NCI-H2107 treated with DMSO at 0.1 percent for 48 hours (cell line): Measurements from ENCODE around the gene CCDC6.
"Not testable (repeated sequence)": the region's sequence is repeated elsewhere in the genome, so short reads cannot be mapped to it uniquely, and the experiment has no call there.

Experiments
- DNase-seq: peaks from one replicate; lab custom pipeline; 2025; ENCODE audit not compliant: unreplicated experiment; lab: John Stamatoyannopoulos, UW

The CCDC6 gene

DNA sequence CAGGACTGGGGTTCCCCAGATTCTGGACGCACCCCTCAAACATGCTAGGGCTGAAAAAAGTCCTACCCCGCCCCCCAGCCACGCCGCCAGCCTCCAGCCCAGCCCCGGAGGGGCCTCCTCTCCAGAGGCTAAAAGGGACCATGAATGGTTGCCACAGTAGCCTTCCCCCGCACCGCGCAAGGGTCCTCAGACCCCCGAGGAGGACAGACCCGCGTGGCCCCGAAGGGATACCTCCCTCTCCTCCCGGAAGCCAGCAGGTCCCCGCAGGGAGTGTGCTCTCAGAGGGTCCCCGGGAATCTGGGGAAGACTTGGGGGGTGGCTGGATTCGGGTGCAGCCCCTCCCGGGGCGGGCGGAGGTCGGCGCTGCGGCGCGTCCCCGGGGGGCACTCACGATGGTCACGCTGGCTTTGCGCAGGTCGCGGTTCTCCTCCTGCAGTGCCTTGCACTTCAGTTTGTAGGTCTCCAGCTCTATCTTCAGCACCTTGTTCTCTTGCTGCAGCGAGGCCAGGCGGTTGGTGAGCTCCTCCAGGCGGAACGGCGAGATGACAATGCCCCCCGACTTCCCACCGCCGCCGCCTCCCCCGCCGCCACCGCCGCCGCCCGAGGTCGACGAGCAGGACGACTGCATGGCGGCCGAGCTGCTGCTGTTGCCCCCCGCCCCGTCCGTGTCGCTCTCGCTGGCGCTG, 482 bp downstream of the CCDC6 start:
- no peak for DNase-seq

DNA sequence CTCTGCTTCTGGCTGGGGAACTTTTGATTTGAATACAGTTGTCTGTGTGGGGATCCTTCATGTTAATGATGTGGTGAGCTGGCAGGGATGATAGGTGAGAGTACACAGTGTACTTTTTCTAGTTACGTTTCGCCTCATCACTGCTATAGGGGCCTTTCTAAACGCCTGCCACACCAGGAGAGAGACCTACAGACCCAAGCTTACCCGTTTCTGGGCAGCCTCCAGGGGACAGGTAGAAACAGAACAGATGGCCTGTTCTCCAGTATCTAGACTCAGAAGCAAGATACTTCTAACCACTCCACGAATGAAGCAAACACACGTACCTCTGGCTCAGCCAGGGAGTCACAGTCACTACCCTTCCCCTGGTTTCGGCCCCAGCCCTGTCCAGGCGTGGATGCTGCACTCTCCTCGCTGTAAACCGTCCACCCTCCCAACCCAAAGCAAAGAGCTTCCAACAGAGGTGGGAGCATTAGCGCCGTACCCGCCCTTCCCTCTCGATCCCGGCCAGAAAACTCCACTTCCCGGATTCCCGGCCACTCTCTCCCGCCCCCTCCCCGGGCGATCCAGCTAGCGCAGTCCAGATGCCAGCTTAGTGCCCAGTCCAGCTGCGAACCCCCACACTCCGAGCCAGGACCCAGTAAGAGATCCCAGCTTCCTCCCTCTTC, 1.2 kb downstream of the CCDC6 start:
- DNase-seq = no peak

DNA sequence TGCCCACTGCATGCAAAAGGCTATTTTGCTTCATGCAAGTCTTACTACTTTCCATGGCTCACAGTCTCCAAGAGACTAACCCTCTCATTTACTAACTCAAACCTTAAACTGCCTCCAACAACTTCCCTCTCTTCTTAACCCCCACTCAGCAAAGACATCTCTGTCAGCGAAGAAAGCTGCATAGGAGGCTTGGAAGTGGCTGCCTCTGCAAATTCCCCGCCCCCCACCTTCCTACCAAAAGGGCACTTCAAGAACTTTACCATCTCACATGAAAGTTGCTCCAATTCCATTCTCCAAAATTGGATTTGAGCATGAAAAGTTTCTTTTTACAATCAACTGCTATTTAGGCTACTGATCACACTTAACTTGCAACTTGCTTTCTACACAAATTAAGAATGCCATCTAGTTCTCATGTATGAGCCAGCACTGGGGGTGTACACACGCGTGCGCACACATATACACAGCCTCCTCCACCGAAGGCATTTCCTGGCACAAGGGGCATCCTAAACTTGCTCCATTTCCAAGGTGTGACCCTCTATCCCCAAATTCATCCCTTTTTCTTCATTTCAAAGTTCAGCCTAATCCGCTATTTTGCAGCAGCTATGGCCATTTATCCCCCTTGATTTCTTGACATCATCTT, 1.8 kb downstream of the CCDC6 start:
- DNase-seq = no peak

DNA sequence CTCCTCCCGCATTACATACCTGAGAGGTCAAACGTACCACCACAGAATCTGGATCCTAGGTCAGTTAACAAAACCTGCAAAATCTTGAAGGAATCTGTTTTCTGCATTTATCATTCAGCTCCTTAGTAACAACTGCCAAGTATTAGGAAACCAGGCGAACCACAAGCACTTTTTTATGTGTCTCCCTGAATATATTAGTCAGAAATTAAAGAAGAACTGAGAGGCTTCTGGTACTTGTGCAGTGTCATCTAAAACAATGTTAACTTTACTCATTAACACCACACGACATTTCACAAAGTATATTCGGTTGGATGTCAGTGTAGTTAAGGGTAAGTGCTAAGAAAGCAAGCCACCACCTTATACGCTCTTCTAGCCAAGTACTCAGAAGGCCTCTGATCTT, 2.5 kb downstream of the CCDC6 start:
- DNase-seq = no peak

DNA sequence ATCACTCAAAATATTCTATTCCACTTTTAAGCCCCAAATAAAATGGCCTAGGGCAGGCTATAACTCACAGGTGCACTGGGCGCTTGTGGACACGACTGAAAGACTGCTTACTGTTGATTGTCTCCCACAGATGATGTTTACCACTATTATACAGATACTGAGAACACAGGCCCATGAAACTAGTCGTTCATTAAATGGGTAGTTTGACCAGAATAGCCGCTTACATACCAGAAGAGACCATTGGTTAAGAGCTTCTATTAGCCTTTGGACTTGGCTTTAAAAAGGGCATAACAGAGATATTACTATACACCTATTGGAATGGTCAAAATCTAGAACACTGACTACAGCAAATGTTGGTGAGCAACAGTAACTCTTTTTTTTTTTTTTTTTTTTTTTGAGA, 4.3 kb downstream of the CCDC6 start:
- no peak for DNase-seq

DNA sequence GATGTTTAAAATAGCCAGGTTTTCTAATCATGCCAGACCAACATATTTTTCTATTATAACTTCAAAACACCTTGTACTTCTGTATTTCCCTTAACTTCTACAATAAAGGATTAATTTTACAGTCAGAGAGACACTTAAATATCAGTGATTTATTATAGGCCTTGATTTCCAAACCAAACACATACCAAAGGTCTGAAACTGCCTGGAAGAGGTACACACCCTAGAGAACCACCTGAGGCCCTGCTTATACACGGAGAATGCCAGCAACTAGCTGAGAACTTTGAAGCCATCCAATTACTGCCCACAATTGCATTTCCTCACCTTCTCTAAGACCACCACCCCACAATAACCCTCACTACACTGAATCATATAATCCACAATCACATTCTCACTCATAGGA, 4.9 kb downstream of the CCDC6 start:
- no peak for DNase-seq

DNA sequence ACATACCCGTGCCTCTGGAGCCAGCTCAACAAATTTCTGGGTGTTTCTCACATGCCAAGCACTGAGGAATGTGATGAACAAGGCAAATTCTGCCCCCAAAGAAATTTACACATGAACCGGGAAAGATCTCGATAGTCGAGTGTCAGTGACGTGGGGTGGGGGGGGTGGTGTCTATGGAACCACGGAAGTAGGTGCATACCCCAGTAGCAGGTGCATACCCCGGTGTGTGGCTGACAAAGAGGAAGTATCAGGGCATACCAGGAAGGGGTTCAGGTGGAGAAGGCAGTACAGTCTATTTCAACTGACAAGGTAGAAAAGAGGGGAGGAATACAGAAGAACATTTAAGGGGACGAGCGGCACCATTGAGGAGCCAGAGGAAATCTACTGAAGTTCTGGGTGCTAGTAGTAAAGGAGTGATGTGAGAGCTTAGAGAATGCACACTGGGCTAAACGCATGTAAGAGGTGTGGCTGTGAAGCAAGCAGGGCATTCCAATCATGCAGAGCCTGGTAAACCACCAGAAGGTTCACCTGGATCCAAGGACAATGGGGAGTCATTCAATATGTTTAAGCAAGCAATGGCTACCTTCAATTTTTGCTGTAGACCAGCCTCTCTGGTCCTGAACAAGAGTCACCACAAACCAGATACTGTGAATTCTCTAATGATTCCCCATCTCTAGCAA, 6.2 kb downstream of the CCDC6 start:
- no peak for DNase-seq

DNA sequence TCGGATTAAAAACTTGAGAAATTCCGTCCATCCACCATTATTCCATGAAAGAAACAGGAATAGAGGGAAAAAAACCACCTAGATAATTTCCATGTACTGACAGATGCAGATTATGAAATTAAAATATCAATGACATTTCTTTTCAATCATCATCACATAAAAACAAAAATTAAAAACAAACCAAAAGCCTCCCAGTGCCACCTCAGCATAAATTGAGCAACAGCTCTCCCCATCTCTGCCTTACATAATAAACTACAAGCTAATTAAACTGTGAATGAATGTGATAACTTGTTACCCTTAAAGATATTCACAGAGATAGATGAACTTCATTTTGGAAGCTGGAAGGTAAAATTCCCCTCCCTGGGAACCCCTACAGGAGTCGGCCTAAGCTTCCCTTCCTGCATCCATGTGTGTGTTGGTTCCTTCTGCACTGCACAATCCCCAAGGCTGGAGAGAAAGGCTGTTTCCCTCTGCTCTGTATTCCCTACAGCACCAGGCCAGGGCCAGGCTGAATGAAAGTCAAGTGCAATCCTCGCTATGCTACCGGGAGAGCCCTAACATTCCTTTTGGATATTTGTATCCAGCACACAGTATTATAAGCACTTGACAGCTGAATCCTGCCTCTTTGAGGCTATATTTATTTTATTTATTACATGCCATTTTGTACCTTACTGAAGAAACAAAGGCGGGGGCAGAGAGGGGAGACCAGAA, 8.1 kb downstream of the CCDC6 start:
- DNase-seq = no peak

DNA sequence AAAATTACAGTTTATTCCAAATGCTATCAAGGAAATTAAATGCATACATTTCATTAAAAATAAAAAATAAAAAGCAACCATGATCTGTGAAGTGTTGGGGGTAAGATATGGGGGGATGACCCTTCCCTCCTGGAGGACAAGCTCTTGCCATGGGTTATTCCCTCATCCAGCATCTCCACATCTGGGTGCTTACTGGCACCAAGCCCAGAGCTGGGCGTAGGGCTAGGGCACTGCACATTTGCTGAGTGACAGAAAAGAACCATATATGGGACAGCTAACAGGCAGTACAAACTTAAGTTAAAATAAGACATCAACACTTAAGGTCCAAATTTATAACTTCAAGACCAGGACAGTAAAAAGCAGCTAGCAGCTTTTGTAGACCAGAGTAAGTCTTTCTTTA, 10.2 kb downstream of the CCDC6 start:
- no peak for DNase-seq

DNA sequence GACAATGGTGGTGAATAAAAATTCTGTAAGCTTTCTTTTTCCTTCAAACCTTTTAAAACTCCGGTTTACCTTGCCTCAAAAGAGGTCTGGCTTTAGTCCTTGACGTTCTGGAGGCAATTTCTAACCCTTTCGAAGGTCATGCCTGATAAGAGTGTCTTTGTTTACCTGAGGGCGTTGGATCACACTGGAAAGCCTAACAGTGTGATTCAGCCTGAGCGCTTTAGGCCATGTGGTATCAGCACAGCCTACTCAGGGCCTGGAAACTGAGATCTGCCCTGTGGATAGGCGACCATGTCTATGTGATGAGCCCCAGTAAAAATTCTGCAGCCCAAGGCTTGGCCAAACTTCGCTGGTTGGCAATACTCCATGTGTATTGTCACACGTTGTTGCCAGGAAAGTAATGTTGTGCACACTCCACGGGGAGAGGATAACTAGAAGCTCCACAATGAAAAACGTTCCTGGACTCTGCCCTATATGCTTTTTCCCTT, 10.7 kb downstream of the CCDC6 start:
- DNase-seq = no peak

DNA sequence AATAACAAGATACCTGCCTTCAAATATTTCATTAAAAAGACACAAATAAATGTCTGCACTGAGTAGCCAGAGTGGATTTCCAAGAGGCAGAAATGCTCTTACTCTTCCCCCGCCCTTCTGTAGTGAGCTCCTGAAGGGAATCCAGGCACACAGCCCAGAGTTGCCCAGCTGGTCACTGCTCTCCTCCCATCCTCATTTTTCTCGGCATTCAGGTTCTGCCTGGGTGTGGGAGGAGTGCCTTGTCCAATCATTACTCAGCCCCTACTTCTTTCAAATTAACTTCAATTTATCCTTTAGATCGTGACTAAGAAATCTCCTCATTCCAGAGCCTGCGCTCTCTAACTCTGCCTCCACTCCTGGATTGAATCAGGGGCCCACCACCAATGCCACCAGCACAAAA, 12.2 kb downstream of the CCDC6 start:
- DNase-seq = no peak

DNA sequence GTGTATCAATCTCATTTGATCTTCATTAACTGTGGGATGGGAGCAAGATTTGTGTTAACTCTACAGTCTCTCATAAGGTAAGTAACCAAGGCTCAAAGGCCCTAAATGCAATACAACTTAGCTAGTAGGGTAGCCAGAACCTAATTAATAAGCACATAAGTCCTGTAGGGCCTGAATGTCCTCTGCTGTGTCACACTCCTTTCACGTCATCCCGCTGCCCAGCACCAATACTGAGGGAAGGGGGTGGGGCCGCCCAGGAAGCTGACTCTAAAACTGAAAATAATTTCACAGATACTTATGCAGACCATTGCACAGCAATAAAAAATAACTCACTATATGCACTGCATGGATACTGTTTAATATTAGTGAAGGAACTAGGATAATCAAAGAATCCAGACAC, 13.7 kb downstream of the CCDC6 start:
- no peak for DNase-seq

DNA sequence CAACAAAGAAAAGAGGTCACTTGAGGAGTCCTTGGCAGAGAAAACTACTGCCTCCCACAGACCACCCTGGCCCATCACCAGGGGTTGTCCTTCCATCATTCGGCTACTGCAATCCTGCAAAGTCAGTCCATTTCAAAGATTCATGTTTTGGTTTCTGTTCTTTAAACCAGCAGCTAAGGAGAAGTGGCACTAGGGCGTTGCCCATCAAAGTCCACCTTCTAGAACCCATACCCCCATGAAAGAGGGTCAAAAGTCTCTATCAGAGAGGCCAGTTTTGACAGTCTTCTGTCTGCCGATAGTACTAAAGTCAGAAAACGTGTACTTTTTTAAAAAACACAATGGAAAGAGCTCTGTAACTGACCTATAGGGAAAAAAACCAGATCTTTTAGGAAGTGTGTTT, 14.4 kb downstream of the CCDC6 start:
- no peak for DNase-seq

DNA sequence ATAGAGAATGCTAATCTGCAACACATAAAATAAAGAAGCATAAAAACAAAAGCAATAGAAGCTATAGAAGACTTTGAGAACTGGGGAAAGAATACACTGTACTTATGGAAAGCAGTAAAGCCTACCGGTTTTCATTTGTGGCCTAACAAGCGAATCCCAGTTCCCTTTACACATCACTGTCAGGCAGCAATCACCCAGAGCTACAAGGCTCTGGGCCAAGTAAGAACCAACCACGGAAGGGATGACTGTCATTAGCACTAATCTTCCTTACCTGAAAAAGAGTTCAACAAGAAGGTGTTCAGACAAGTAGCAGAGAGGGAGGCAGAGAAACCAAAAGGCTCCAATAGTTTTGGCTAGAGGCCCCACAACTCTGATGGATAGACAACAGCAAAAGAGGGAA, 15.0 kb downstream of the CCDC6 start:
- no peak for DNase-seq

DNA sequence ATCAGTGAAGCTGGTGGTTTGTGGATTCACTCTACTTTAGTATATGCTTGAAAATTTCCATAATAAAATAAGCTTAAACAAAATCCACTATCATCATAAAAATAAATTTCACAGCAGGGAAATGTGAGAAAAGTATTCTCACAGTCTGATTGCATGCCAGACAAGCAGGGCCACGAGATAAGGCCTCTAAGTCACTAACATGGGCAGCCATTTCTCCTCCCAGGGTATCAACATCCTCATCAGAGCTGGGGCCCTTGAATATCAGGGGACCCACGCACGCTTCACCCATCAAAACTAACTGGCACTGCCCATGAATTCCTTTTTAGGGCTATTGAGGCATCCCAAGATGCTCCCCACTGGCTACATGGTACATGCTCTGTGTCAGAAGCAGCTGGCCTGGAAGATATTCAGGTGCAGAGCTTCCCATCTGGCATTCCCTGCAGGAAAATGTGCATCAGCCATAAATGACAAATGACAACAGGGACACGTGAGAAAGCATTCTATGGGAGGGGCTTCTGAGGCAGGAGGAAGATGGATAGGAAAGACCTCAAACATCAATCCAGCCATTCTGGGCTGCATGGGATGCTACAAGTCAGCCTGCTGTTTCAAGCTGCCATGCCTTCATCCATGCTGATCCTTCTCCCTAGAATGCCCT, 17.4 kb downstream of the CCDC6 start:
- DNase-seq = no peak

DNA sequence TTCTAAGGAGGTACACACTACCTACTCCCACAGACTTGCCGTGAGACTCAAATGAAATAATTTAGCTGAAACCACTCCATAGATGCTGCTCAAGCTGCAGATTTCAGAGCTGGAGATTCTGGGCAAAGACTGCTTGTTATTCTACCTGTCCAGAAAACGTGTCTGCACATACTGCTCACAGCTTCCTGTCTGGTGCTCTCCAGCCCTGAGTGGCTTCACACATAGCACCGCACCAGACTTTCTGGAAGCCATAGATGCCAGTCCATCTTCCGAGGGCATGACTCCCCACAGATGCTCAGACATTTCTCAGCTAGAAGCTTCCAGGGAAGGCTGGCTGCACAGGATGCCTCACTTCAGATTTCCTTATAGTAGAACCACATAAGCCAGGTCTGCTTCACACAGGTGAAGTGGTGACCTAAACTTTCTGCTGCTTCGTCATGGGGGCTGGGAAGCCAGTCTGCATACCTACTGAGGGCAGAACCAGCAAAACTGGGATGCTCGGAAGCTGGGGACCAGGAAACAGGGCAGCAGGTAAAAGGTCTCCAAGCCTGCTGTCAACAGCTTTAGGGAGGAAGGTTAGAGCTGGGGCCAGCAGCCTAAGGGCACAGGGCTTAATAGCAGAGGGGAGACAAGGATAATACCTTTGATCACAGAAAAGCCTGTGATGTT, 18.2 kb downstream of the CCDC6 start:
- no peak for DNase-seq

DNA sequence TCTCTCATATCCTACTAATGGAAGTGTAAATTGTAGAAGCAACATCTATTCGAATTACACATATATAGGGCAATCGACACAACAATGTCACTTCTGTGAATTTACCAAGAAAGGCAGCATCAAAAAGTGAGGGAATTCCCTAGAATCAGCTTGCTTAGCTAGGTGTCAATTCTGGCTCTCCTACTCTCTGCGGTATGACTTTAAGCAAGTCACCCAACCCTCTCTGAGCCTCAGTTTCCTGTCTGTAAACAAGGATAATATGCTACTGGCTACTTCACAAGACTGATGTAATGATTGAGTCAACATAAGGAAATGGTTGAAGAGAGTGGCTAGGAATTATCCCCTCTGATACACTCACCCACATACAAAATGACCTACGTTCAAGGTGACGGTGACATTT, 19.4 kb downstream of the CCDC6 start:
- no peak for DNase-seq

DNA sequence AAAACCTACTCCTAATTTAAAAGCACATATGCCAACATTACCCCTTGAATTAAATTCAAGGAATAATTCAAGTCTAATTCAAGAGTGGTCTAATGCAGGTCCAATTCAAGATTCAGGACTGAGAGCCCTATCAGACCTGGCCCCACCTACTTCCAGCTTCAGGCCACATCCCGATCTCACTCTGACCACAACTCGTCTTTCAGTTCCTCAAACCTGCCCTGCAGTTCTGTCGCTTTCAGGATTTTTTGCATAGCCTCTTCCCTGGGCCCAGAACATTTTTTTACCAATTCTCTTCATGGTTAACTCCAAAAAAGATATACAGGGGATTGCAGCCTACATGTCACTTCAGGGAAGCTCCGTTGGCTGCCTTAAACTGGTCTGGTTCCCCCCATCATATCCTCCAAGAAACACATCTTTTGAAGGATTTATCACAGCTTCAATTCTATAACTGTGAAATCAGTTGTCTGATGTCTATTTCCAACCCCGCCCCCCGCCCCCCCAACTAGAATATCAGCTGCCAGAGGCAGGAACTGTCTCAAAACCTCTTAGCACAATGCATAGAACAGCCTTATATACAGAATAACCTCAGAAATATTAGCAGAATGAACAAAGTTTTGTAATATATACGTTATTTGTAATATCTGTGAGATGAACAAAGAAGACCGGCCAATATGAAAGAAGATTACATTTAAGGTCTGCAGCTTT, 20.8 kb downstream of the CCDC6 start:
- DNase-seq = no peak

DNA sequence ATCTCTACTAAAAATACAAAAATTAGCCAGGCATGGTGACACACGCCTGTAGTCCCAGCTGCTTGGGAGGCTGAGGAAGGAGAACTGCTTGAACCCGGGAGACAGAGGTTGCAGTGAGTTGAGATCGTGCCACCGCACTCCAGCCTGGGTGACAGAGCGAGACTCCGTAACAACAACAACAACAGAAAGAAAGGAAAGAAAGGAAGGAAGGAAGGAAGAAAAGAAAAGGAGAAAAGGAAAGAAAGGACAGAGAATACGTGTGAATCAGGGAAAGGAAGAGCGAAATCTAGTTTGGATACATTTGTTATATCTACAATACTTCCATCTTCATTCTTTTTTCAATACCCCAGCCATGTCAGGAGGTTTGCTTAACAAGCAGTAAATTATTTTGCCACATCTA, 21.5 kb downstream of the CCDC6 start:
- DNase-seq = not testable (repeated sequence)

DNA sequence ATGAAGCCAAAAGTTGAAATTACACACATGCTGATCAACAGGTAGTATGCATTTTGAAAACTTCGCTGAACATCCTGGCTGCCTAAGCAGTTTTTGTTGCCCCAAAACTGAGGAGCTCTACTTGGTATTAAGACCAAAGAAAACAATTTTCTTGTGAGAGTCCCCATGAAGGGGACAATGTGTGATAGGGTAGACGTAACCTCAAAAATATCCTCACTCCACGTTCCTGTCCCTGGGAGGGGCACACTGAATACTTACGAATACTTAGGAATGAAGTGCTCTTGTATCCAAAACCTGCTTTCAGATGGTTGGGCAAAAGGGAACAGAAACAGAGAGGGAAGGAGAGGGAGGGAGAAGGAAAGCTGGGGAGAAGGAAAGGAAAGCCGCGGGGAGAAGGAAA, 24.7 kb downstream of the CCDC6 start:
- DNase-seq = no peak
